Lower lobe of right lung (tissue), 2 donors: Measurements from ENCODE around the gene CBARP. TPM values are rescaled to one million over a fixed set of nuclear protein-coding genes. Genes with fewer than 3 reads are reported as not detected.

Source experiments
- ATAC-seq, 2 donors: fragments of 200-7000 bp; cut with Tn5 transposase; one replicate each; pipeline ENCODE4 v1.9.1; 2020 to 2022; ENCODE audit warnings: mild to moderate bottlenecking in 2 of 2, moderate library complexity in 2 of 2
- DNase-seq: peaks from one replicate; pipeline ENCODE4 v3.0.0-alpha.2; 2020
- H3K27ac ChIP-seq: fragments of 200-600 bp; one replicate; pipeline ENCODE4 v1.8.0; 2022
- H3K27me3 ChIP-seq: fragments of 200-600 bp; one replicate; pipeline ENCODE4 v1.8.0; 2022; ENCODE audit warnings: low read depth
- H3K36me3 ChIP-seq: fragments of 200-600 bp; one replicate; pipeline ENCODE4 v1.8.0; 2022; ENCODE audit warnings: mild to moderate bottlenecking
- H3K4me1 ChIP-seq: fragments of 200-600 bp; one replicate; pipeline ENCODE4 v1.8.0; 2022
- H3K4me3 ChIP-seq: fragments of 200-600 bp; one replicate; pipeline ENCODE4 v1.8.0; 2022; ENCODE audit warnings: mild to moderate bottlenecking
- H3K9me3 ChIP-seq: fragments of 200-600 bp; one replicate; pipeline ENCODE4 v1.8.0; 2022
- intact Hi-C: fragments of 100-400 bp; cut with DNase I; formaldehyde crosslinking; loops from one replicate; pipeline ENCODE4 v1.11.0; 2022
- total RNA-seq: library from RNA; stranded (reverse); fragmentation: NEBNext Ultra II Directional; extraction: Animal tissue kit (Norgen Biotek cat#: 25700); gene quantifications from one replicate; pipeline ENCODE4 v1.2.1, GENCODE V29; 2021
- TF ChIP-seq, protein P1 (sequence below): fragments of 200-600 bp; IDR thresholded peaks from one replicate; pipeline ENCODE4 v1.8.0; 2022; ENCODE audit warnings: antibody characterized with exemption, mild to moderate bottlenecking
- donor health status: DM: no; HTN: yes; CAD: no; lungs with severe emphysema.

CBARP gene
- total RNA-seq, 1 donor from 2014 or later = 0.41 TPM

- Histone ChIP-seq H3K9me3 (no peaks in the 10 kb centered on the region), H3K27me3 (no peaks in the 10 kb centered on the region), H3K36me3 (no peaks in the 10 kb centered on the region), H3K4me1 (peaks cover 30% of the 10 kb centered on the region), H3K4me3 (no peak overlapping the region), H3K27ac (no peak overlapping the region)
- intact Hi-C loops = no loop called here
- DNase-seq (no peak), ATAC-seq (no peak)
- TF ChIP-seq, protein P1, sequence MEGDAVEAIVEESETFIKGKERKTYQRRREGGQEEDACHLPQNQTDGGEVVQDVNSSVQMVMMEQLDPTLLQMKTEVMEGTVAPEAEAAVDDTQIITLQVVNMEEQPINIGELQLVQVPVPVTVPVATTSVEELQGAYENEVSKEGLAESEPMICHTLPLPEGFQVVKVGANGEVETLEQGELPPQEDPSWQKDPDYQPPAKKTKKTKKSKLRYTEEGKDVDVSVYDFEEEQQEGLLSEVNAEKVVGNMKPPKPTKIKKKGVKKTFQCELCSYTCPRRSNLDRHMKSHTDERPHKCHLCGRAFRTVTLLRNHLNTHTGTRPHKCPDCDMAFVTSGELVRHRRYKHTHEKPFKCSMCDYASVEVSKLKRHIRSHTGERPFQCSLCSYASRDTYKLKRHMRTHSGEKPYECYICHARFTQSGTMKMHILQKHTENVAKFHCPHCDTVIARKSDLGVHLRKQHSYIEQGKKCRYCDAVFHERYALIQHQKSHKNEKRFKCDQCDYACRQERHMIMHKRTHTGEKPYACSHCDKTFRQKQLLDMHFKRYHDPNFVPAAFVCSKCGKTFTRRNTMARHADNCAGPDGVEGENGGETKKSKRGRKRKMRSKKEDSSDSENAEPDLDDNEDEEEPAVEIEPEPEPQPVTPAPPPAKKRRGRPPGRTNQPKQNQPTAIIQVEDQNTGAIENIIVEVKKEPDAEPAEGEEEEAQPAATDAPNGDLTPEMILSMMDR = no peak
These were observed 55.1 kb downstream of the CBARP start for GRCh38 chr19:1182727-1183126.

- H3K36me3 ChIP-seq = no peaks in the 10 kb centered on the region
- no peaks in the 10 kb centered on the region for H3K27me3 ChIP-seq
- no peak overlapping the region for H3K4me3 ChIP-seq
- H3K4me1 ChIP-seq = peaks cover 36% of the 10 kb centered on the region
- DNase-seq = no peak
- TF ChIP-seq, protein P1 = no peak
- ATAC-seq = no peak
- peak overlapping the region; percentile 78 for H3K27ac ChIP-seq
- intact Hi-C loops = no loop called here
- H3K9me3 ChIP-seq = no peaks in the 10 kb centered on the region
These were observed 55.7 kb downstream of the CBARP start for GRCh38 chr19:1182068-1182467.

GRCh38 chr19:1181606-1182005, 56.2 kb downstream of the CBARP start:
- DNase-seq (peak; percentile 88), ATAC-seq (peak; percentile 80 to 81)
- H3K9me3 ChIP-seq = no peaks in the 10 kb centered on the region
- peaks cover 40% of the 10 kb centered on the region for H3K4me1 ChIP-seq
- intact Hi-C loops = no loop called here
- TF ChIP-seq, protein P1 = no peak
- H3K36me3 ChIP-seq = no peaks in the 10 kb centered on the region
- no peak overlapping the region for H3K4me3 ChIP-seq
- peak overlapping the region; percentile 78 for H3K27ac ChIP-seq
- no peaks in the 10 kb centered on the region for H3K27me3 ChIP-seq

Other genes starting within 250 kb of the CBARP start
- gene GRIN3B, start 237.6 kb downstream of the CBARP start, total RNA-seq = 3.0 TPM
- gene TMEM259, start 216.9 kb downstream of the CBARP start, total RNA-seq = 159 TPM
- gene RNU6-2, start 216.5 kb downstream of the CBARP start, total RNA-seq = not detected
- gene CNN2, start 211.4 kb downstream of the CBARP start, total RNA-seq = 158 TPM
- gene ABCA7, start 197.9 kb downstream of the CBARP start, total RNA-seq = 53.3 TPM
- 83.5 TPM for gene ARHGAP45, start 170.8 kb downstream of the CBARP start, total RNA-seq
- 158 TPM for gene POLR2E, start 142.6 kb downstream of the CBARP start, total RNA-seq
- 378 TPM for gene GPX4, start 134.0 kb downstream of the CBARP start, total RNA-seq
- 91.6 TPM for gene SBNO2, start 63.7 kb downstream of the CBARP start, total RNA-seq
- gene STK11, start 32.2 kb downstream of the CBARP start, total RNA-seq = 50.5 TPM
- gene ATP5F1D, start 3.7 kb upstream of the CBARP start, total RNA-seq = 116 TPM
- 76.3 TPM for gene MIDN, start 10.6 kb upstream of the CBARP start, total RNA-seq
- gene CIRBP, start 31.3 kb upstream of the CBARP start, total RNA-seq = 352 TPM
- gene FAM174C, start 37.5 kb upstream of the CBARP start, total RNA-seq = 43.5 TPM
- gene EFNA2, start 47.9 kb upstream of the CBARP start, total RNA-seq = not detected
- 76.7 TPM for gene NDUFS7, start 145.9 kb upstream of the CBARP start, total RNA-seq
- gene GAMT, start 163.5 kb upstream of the CBARP start, total RNA-seq = 7.8 TPM
- gene DAZAP1, start 169.6 kb upstream of the CBARP start, total RNA-seq = 89.4 TPM
- gene RPS15, start 200.4 kb upstream of the CBARP start, total RNA-seq = 854 TPM
- gene APC2, start 212.1 kb upstream of the CBARP start, total RNA-seq = 0.12 TPM
- gene C19orf25, start 241.2 kb upstream of the CBARP start, total RNA-seq = 28.5 TPM